Stimulated activated CD8-positive, alpha-beta memory T cell treated with anti-CD3 and anti-CD28 coated beads, Interleukin-2, amount 100 ng/mL, for 48 hours (primary cell): ENCODE measurements around the gene C8B.

Experiments used
- DNase-seq, 2 donors: peaks; one replicate each; pipeline ENCODE4 v3.0.0-alpha.2; 2020; ENCODE audit warnings: low read depth in 2 of 2

The C8B gene

GRCh38 chr1:56931686-56932085 is 34.1 kb downstream of the C8B start:
- no peak for DNase-seq

GRCh38 chr1:56931211-56931610 is 34.6 kb downstream of the C8B start:
- no peak for DNase-seq

GRCh38 chr1:56929492-56929891 is 36.3 kb downstream of the C8B start:
- no peak for DNase-seq

DNA sequence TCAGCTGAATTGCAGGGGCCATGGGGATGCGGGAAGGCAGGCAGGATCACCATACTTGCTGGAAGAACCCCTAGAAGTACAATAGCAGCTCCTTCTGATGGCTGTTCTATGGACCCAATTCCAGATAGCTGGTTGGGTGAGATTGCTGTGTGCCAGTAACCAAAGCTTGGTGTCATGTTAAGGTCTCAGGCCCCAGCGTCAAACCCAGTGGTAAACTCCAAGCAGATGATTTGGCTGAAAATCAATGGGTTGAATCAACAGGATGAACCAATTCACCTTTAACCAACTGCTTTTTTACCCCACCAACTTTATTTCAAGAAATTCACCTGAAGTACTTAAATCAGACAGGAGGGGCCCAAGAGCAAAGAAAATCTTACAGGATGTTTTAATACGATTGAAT is 37.8 kb downstream of the C8B start:
- no peak for DNase-seq

DNA sequence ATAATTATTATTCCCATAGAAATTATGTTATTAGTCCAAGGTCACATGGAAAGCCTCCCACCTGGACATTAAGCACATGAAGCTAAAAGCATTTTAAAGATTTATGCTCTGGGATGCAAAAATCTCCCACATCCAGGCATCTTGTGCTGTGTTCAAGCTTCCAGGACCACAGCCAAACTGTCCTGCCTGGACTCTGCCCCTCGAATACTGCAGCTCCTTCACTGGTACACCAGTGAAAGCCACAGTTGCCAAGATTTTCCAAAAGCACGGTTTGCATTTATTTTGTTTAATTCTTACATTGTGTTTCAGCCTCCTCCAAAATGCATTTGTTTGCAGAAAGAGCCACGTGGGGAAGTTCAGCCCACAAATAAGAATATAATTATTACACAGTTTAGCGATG is 38.6 kb downstream of the C8B start:
- DNase-seq, result no peak

- no peak for DNase-seq
Observed at GRCh38 chr1:56925193-56925592, 40.6 kb downstream of the C8B start.

GRCh38 chr1:56924116-56924515 is 41.7 kb downstream of the C8B start:
- no peak for DNase-seq

- DNase-seq, result no peak
Observed at GRCh38 chr1:56923201-56923600, 42.6 kb downstream of the C8B start.

GRCh38 chr1:56922507-56922906 is 43.3 kb downstream of the C8B start:
- no peak for DNase-seq

GRCh38 chr1:56922070-56922469 is 43.7 kb downstream of the C8B start:
- no peak for DNase-seq

- no peak for DNase-seq
Observed at GRCh38 chr1:56921479-56921878, 44.3 kb downstream of the C8B start.

DNA sequence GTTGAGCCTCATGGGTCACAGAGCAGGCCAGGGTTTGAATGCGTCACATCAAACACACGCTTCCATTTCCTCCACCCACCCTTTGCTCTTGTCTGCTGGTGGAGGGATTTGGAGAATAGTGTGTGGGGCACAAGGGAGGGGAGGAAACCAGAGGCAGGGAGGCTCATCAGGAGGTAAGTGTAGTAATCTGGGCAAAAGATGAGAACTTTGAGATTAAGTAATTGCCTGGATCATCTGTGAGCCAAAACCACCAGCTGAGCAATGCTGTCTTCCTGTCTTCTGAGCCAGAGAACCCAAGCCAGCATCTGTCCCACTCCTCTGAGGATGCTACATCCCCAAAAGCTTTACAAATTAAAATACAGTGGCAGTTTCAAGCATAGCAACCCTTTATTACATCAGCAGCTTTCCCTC is 45.2 kb downstream of the C8B start:
- DNase-seq, result no peak

- no peak for DNase-seq
Observed at GRCh38 chr1:56917356-56917755, 48.5 kb downstream of the C8B start.

- no peak for DNase-seq
Observed at GRCh38 chr1:56916630-56917029, 49.2 kb downstream of the C8B start.

DNA sequence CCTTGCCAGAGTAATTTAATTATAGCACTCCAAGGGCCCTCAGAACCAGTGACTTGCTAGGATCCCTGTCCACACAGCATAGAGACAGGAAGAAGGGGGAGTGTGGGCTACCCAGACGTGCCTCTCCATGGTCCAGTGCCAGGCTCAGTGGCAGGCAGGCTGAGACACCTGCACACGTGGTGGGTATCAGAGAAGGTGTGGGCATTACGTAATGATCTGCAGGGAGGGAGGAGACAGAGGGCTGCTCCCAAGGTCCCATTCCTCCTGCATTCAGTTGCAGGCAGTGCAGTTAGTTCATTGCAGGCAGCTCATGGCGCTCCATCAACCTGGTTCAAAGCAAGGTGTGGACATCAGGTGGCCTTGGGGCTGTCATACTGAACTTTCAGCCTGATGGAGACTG is 49.9 kb downstream of the C8B start:
- no peak for DNase-seq

GRCh38 chr1:56912325-56912724 is 53.5 kb downstream of the C8B start:
- no peak for DNase-seq

DNA sequence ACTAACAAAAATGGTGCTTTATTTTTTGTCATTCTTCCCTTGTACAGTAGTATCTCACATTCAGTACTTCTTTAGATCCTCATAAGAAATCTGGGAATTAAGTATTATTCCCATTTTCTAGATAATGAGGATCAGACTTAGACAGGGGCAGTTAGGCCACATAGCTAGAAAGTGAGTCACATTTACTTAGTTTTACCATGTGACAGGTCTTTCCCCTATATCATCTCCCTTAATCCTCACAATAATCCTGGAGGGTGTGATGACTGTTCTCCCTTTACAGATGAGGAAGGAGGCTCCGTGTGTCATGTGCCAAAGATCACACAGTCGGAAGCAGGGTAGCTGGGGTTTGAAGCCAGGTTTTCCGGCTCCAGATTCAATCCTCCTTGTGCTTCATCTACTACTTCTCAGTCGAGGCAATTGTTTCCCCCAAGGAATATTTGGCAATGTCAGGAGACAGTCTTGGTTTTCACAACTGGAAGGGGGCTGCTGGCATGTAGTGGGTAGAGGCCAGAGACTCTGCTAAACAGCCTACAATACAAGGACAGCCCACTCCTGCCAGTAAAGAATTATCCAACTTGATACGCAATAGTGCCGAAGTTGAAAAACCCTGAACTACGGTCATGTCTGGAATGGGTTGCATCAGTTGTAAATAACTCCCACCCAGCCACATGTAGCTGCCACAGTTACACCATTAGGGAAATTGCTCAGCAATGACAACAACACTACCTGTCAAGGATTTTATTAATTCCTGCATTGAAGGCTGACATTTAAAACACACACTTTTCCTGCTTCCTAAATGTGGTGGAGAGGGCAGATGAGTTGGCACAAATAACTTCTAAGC is 54.5 kb downstream of the C8B start:
- no peak for DNase-seq

DNA sequence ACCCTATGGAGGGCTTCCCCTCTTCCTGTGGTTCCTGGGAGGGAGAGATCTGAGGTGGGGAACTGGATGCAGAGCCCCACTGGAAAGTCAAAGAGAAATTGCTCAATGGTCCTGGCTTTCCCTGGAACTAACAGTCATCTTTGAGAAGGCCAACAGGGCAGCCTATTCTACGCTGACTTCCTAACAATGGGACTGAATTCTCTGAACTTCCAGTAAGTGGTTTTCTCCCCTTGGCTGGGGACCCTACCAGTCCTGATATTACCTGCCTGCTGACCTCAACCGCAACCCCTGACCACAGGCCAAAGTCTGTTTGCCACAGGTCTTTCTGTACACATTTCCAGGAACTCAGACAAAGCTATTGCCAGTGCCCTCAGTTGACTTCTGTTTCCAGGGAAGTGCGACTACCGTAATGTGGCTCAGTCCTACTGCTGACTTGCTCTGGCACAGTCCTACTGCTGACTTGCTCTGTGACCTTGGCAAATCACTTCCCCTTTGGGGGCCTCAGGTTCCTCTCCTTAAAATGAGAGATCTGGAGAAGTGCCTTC is 55.3 kb downstream of the C8B start:
- DNase-seq, result no peak

DNA sequence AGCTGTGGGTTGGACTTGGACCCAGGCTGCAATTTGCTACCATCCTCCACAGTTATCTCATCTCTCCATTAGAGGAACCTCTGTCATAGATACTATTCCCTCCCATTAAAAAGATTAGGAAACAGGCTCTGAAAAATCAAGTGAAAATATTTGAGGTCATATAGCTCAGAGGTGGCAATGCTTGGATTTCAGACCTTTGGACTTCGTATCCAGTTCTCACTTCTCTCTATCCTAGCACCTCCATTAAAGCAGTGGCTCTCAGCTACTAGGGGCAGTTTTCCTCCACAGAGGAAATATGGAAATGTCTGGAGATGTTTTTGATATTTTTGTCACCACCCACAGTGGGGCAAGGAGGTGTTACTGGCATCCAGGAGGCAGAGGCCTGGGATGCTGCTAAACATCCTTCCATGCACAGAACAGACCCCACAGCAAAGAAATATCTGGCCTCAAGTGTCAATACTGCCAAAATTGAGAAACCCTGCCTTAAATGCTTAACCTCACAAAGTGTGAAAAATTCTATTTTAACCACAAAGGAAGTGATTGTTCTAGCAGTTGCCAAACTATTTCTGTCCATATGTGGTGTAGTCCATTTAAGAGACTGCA is 57.1 kb downstream of the C8B start:
- DNase-seq, result no peak

DNA sequence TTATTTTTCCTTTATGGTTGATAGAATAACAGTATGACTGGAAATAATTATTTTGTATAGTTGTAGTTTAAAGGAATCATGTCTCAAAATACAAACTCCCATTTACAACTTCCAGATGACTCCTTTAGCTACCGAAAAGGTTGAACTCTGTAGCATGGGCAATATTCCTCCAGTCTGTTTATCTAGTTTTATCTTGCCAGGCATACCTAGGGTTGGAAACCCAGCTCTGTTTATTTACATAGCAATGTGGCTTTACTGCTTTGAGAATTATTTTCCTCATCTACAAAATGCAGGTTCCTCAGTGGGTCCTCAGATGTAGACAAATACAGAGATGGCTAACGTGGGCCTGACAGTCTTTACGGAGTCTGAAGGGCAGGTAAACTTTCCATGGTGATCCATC is 60.1 kb downstream of the C8B start:
- DNase-seq, result no peak

GRCh38 chr1:56904663-56905397 is 61.0 kb downstream of the C8B start:
- no peak for DNase-seq

- DNase-seq, result no peak
Observed at GRCh38 chr1:56903778-56904177, 62.0 kb downstream of the C8B start.

- DNase-seq, result no peak
Observed at GRCh38 chr1:56901716-56902115, 64.1 kb downstream of the C8B start.
